K562 (cell line): ENCODE results near the gene SLC39A6. TPM values are rescaled to one million over a fixed set of nuclear protein-coding genes. Genes with fewer than 3 reads are reported as not detected.

Experiments used
- E2F3 ChIP-seq: fragments of 250-450 bp; sonication (Bioruptor Pico); IDR thresholded peaks from 2 replicates; pipeline ENCODE4 v1.4.0; 2020; ENCODE audit warnings: mild to moderate bottlenecking
- FIP1L1 ChIP-seq: fragments of 200-400 bp; formaldehyde crosslinking; IDR thresholded peaks from 2 replicates; pipeline ENCODE4 v1.6.1; 2018; ENCODE audit warnings: mild to moderate bottlenecking, low read depth, low read length; ENCODE audit not compliant: poor library complexity, severe bottlenecking
- MAZ ChIP-seq, 2 experiments: fragments of 450-650 bp in 1 of 2; sonication (generic) in 1 of 2; formaldehyde crosslinking; IDR thresholded peaks in 1 of 2; conservative IDR thresholded peaks in 1 of 2; 2 replicates each; pipeline versions ENCODE4 v1.4.0 to v1.5.0; 2020; ENCODE audit warnings: mild to moderate bottlenecking in 1 of 2, missing genetic modification reagents in 1 of 2
- SUPT5H ChIP-seq: fragments of 450-650 bp; IDR thresholded peaks from 2 replicates; pipeline ENCODE4 v1.6.1; 2016
- TBP ChIP-seq: optimal IDR thresholded peaks from 2 replicates; pipeline ENCODE3; 2011; ENCODE audit warnings: low read depth, low read length, improper control_type of control experiment
- TEAD4 ChIP-seq, 2 experiments: sonication (generic) in 1 of 2; formaldehyde crosslinking in 1 of 2; IDR thresholded peaks; 2 replicates each; pipeline versions ENCODE4 v1.6.1 to v1.8.0; 2012 to 2022; ENCODE audit warnings: borderline replicate concordance in 1 of 2, inconsistent platforms in 1 of 2, low read length in 1 of 2, mild to moderate bottlenecking in 1 of 2, missing genetic modification reagents in 1 of 2
- THRA ChIP-seq: fragments of 450-650 bp; IDR thresholded peaks from 2 replicates; pipeline ENCODE4 v1.6.1; 2017; ENCODE audit warnings: mild to moderate bottlenecking, moderate library complexity
- TSHZ1 ChIP-seq: fragments of 250-450 bp; sonication (Bioruptor Pico); IDR thresholded peaks from 2 replicates; pipeline ENCODE4 v1.4.0; 2020; ENCODE audit warnings: mild to moderate bottlenecking, moderate library complexity
- VEZF1 ChIP-seq: fragments of 200-800 bp; sonication (Bioruptor generic); IDR thresholded peaks from 2 replicates; pipeline ENCODE4 v1.6.1; 2017; ENCODE audit warnings: missing genetic modification characterization, missing compliant biosample characterization
- polyA plus RNA-seq, 8 experiments: library from polyadenylated mRNA; depleted of rRNA in 4 of 8; stranded (reverse) in 5 of 8; unstranded in 3 of 8; fragments of >200 nt; fragmentation: Nextera tagmentation in 2 of 8; fragmentation: Illumina TruSeq in 1 of 8; extraction: Ambion mirVana in 2 of 8; extraction: Trizol in 1 of 8; gene quantifications; 2 replicates each; pipeline versions ENCODE4 v1.2.1 to v1.2.3, GENCODE V29; 2011 to 2014; ENCODE audit warnings: inconsistent platforms in 1 of 8, missing spikeins in 1 of 8
- total RNA-seq, 7 experiments: library from RNA; depleted of rRNA in 6 of 7; stranded (reverse); fragments of >200 nt in 6 of 7; fragmentation: Illumina TruSeq in 2 of 7; extraction: Trizol in 2 of 7; gene quantifications; 2 replicates each; pipeline versions ENCODE4 v1.2.1 to v1.2.3, GENCODE V29; 2011 to 2021; ENCODE audit warnings: low replicate concordance in 1 of 7
- TF ChIP-seq, protein P1 (sequence below), 2 experiments: fragments of 450-650 bp; IDR thresholded peaks; 2 replicates each; pipeline ENCODE4 v1.6.1; 2018; ENCODE audit warnings: mild to moderate bottlenecking in 2 of 2, low read depth in 1 of 2; ENCODE audit not compliant: partially characterized antibody in 2 of 2
- TF ChIP-seq, protein P2 (sequence below), 2 experiments: fragments of 450-650 bp; conservative IDR thresholded peaks; 2 replicates each; pipeline ENCODE4 v1.6.1; 2017; ENCODE audit warnings: mild to moderate bottlenecking in 2 of 2, moderate library complexity in 2 of 2

The SLC39A6 gene
- total and polyA plus RNA-seq, 9 of the 15 experiments (the other 6 are each of a cell fraction or from before 2014, with no cell fraction given): 5.6 to 23.8 (median 17.4) TPM

GRCh38 chr18:36067055-36067957 is 61.8 kb downstream of the SLC39A6 start, which contains the start of gene RPRD1A (continued):
- TF ChIP-seq TEAD4 (IDR thresholded peaks at IDR 0.05; ENCODE audit: low read length) (no peak), TEAD4 (CRISPR knock-in tag; IDR thresholded peaks at IDR 0.05; ENCODE audit: borderline replicate concordance) (0 out of 2 replicates have a peak, but pooled peaks have one; percentile 16), TSHZ1 (CRISPR knock-in tag) (no peak), TBP (peak; percentile 57), SUPT5H (peak; percentile 95), MAZ (CRISPR knock-in tag; conservative IDR thresholded peaks at IDR 0.05 in 1 of 2, IDR thresholded peaks at IDR 0.05 in 1 of 2) (no peak; a peak in 3 of 4 replicates), E2F3 (CRISPR knock-in tag) (no peak), VEZF1 (CRISPR knock-in tag) (peak; percentile 92), THRA (no peak), FIP1L1 (peak; percentile 57)
- TF ChIP-seq, protein P1, sequence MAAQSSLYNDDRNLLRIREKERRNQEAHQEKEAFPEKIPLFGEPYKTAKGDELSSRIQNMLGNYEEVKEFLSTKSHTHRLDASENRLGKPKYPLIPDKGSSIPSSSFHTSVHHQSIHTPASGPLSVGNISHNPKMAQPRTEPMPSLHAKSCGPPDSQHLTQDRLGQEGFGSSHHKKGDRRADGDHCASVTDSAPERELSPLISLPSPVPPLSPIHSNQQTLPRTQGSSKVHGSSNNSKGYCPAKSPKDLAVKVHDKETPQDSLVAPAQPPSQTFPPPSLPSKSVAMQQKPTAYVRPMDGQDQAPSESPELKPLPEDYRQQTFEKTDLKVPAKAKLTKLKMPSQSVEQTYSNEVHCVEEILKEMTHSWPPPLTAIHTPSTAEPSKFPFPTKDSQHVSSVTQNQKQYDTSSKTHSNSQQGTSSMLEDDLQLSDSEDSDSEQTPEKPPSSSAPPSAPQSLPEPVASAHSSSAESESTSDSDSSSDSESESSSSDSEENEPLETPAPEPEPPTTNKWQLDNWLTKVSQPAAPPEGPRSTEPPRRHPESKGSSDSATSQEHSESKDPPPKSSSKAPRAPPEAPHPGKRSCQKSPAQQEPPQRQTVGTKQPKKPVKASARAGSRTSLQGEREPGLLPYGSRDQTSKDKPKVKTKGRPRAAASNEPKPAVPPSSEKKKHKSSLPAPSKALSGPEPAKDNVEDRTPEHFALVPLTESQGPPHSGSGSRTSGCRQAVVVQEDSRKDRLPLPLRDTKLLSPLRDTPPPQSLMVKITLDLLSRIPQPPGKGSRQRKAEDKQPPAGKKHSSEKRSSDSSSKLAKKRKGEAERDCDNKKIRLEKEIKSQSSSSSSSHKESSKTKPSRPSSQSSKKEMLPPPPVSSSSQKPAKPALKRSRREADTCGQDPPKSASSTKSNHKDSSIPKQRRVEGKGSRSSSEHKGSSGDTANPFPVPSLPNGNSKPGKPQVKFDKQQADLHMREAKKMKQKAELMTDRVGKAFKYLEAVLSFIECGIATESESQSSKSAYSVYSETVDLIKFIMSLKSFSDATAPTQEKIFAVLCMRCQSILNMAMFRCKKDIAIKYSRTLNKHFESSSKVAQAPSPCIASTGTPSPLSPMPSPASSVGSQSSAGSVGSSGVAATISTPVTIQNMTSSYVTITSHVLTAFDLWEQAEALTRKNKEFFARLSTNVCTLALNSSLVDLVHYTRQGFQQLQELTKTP (IDR thresholded peaks at IDR 0.05; ENCODE audit: low read depth in 1 of 2, partially characterized antibody in 2 of 2): no peak
- TF ChIP-seq, protein P2, sequence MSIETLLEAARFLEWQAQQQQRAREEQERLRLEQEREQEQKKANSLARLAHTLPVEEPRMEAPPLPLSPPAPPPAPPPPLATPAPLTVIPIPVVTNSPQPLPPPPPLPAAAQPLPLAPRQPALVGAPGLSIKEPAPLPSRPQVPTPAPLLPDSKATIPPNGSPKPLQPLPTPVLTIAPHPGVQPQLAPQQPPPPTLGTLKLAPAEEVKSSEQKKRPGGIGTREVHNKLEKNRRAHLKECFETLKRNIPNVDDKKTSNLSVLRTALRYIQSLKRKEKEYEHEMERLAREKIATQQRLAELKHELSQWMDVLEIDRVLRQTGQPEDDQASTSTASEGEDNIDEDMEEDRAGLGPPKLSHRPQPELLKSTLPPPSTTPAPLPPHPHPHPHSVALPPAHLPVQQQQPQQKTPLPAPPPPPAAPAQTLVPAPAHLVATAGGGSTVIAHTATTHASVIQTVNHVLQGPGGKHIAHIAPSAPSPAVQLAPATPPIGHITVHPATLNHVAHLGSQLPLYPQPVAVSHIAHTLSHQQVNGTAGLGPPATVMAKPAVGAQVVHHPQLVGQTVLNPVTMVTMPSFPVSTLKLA (conservative IDR thresholded peaks at IDR 0.05): peak; percentile 75 to 92
